HCT116 (cell line): Measurements from ENCODE around the gene NARS2. TPM values are rescaled to one million over a fixed set of nuclear protein-coding genes. Genes with fewer than 3 reads are reported as not detected.

Source experiments
- ATAC-seq: fragments of 200-7000 bp; cut with Tn5 transposase; 2 replicates; pipeline ENCODE4 v1.9.1; 2020; ENCODE audit warnings: mild to moderate bottlenecking, moderate library complexity
- BruUV-seq: library from RNA; stranded (reverse); fragments of 400-500 nt; replicated peaks from 2 replicates; lab custom pipeline; 2021; lab: Mats Ljungman, UMichigan
- CTCF ChIA-PET: fragments of 300-600 bp; sonication (Branson Sonifier 250); formaldehyde crosslinking; loops from one replicate; lab custom pipeline; 2021; ENCODE audit warnings: antibody characterized with exemption; lab: Charles Lee
- POLR2A ChIA-PET: fragments of 300-600, 350-600 bp; sonication (Branson Sonifier 250); formaldehyde crosslinking; loops from one replicate; lab custom pipeline; 2021; ENCODE audit warnings: antibody characterized with exemption; lab: Charles Lee
- RAD21 ChIA-PET, 2 experiments: fragments of 300-600 bp; sonication (Branson Sonifier 250); formaldehyde crosslinking; loops; one replicate each; lab custom pipeline; 2023; ENCODE audit warnings: low total read pairs in 2 of 2; ENCODE audit not compliant: uncharacterized antibody in 2 of 2, unreplicated experiment in 2 of 2, low non-redundant PET in 1 of 2; lab: Charles Lee
- DNase-seq: peaks from one replicate; pipeline ENCODE4 v3.0.0-alpha.2; 2010; ENCODE audit warnings: low read depth, low spot score
- H2AFZ ChIP-seq: fragments of 200-600 bp; shearing (Covaris generic), sonication (generic); 2 replicates; pipeline ENCODE4 v1.6.1; 2017; ENCODE audit warnings: low read depth, mixed run types, mixed read lengths, antibody characterized with exemption, low read length; ENCODE audit not compliant: poor library complexity, severe bottlenecking
- H3K27ac ChIP-seq: 2 replicates; pipeline ENCODE4 v1.5.1; 2012; ENCODE audit warnings: low read depth, low read length
- H3K27me3 ChIP-seq: fragments of 200-600 bp; sonication (generic); 2 replicates; pipeline ENCODE4 v1.6.1; 2016; ENCODE audit warnings: mixed run types, low read length, mixed read lengths; ENCODE audit not compliant: insufficient read depth
- H3K36me3 ChIP-seq, 2 experiments: fragments of 200-500 bp in 1 of 2; fragments of 200-600 bp in 1 of 2; sonication (Bioruptor generic) in 1 of 2; sonication (generic) in 1 of 2; 2 replicates each; pipeline versions ENCODE4 v1.5.1 to v1.6.1; 2014 to 2016; ENCODE audit warnings: low read length in 2 of 2, inconsistent platforms in 1 of 2, mixed read lengths in 1 of 2, mixed run types in 1 of 2; ENCODE audit not compliant: insufficient read depth in 2 of 2, control insufficient read depth in 1 of 2
- H3K4me1 ChIP-seq, 2 experiments: fragments of 200-600 bp in 1 of 2; sonication (generic) in 1 of 2; 2 replicates each; pipeline versions ENCODE4 v1.5.1 to v1.6.1; 2012 to 2017; ENCODE audit warnings: low read length in 2 of 2, inconsistent platforms in 1 of 2, mild to moderate bottlenecking in 1 of 2, mixed read lengths in 1 of 2, mixed run types in 1 of 2, moderate library complexity in 1 of 2; ENCODE audit not compliant: insufficient read depth in 2 of 2, control insufficient read depth in 1 of 2
- H3K4me2 ChIP-seq: fragments of 200-600 bp; sonication (generic); 2 replicates; pipeline ENCODE4 v1.6.1; 2017; ENCODE audit warnings: mixed run types, low read length, mixed read lengths
- H3K4me3 ChIP-seq, 2 experiments: fragments of 200-600 bp in 1 of 2; sonication (generic) in 1 of 2; replicated peaks in 1 of 2; 2 replicates each; pipeline ENCODE4 v1.5.1; 2011 to 2016; ENCODE audit warnings: low read length in 2 of 2, control low read depth in 1 of 2, low read depth in 1 of 2, mild to moderate bottlenecking in 1 of 2, mixed read lengths in 1 of 2, mixed run types in 1 of 2
- H3K79me2 ChIP-seq: fragments of 200-600 bp; sonication (generic); 2 replicates; pipeline ENCODE4 v1.6.1; 2017; ENCODE audit warnings: mild to moderate bottlenecking, mixed run types, low read length, moderate library complexity, mixed read lengths; ENCODE audit not compliant: insufficient read depth
- H3K9ac ChIP-seq: fragments of 200-600 bp; sonication (generic); 2 replicates; pipeline ENCODE4 v1.6.1; 2016; ENCODE audit warnings: low read length, mixed read lengths
- H3K9me2 ChIP-seq: fragments of 200-600 bp; sonication (generic), shearing (Covaris generic); 2 replicates; pipeline ENCODE4 v1.6.1; 2017; ENCODE audit warnings: mixed run types, mild to moderate bottlenecking, moderate library complexity; ENCODE audit not compliant: insufficient read depth
- H3K9me3 ChIP-seq, 2 experiments: fragments of 200-500 bp in 1 of 2; fragments of 200-600 bp in 1 of 2; sonication (Bioruptor generic) in 1 of 2; sonication (generic) in 1 of 2; 2 replicates each; pipeline ENCODE4 v1.6.1; 2014 to 2017; ENCODE audit warnings: low read length in 2 of 2, mixed read lengths in 2 of 2, inconsistent platforms in 1 of 2, low read depth in 1 of 2, mild to moderate bottlenecking in 1 of 2, mixed run types in 1 of 2, moderate library complexity in 1 of 2; ENCODE audit not compliant: control insufficient read depth in 1 of 2, insufficient read depth in 1 of 2
- H4K20me1 ChIP-seq: fragments of 200-600 bp; sonication (generic), shearing (Covaris generic); 2 replicates; pipeline ENCODE4 v1.6.1; 2017; ENCODE audit warnings: mixed run types, mild to moderate bottlenecking, moderate library complexity; ENCODE audit not compliant: insufficient read depth
- ATF3 ChIP-seq: IDR thresholded peaks from 2 replicates; pipeline ENCODE4 v1.6.1; 2012
- EZH2phosphoT487 ChIP-seq: fragments of 200-600 bp; IDR thresholded peaks from 2 replicates; pipeline ENCODE4 v1.6.1; 2018; ENCODE audit warnings: antibody characterized with exemption, borderline replicate concordance
- JUND ChIP-seq: IDR thresholded peaks from 2 replicates; pipeline ENCODE4 v1.6.1; 2012
- POLR2A ChIP-seq: IDR thresholded peaks from 2 replicates; pipeline ENCODE4 v1.7.0; 2011; ENCODE audit warnings: borderline replicate concordance; ENCODE audit not compliant: insufficient read depth, insufficient read length; ENCODE audit errors: extremely low read depth
- SRF ChIP-seq: IDR thresholded peaks from 2 replicates; pipeline ENCODE4 v1.6.1; 2012; ENCODE audit warnings: low read depth
- YY1 ChIP-seq: IDR thresholded peaks from 2 replicates; pipeline ENCODE4 v1.6.1; 2011; ENCODE audit warnings: low read length, low read depth, moderate library complexity, mild to moderate bottlenecking; ENCODE audit not compliant: insufficient replicate concordance; ENCODE audit errors: extremely low read depth
- intact Hi-C: fragments of 100-400 bp; cut with micrococcal nuclease; formaldehyde crosslinking; loops from 2 replicates; pipeline ENCODE4 v1.10.0; 2022
- total RNA-seq: library from RNA; stranded (reverse); gene quantifications from one replicate; pipeline ENCODE4 v1.2.1, GENCODE V29; 2021; ENCODE audit not compliant: unreplicated experiment
- TF ChIP-seq, protein P1 (sequence below): IDR thresholded peaks from 2 replicates; pipeline ENCODE4 v1.6.1; 2012; ENCODE audit warnings: low read depth

The NARS2 gene
- total RNA-seq, 1 experiment from 2014 or later, result 26.0 TPM

- no peak overlapping the region for H2AFZ ChIP-seq
- H3K4me2 ChIP-seq, result no peak overlapping the region
- BruUV-seq, result no TSS peak
- H3K9me2 ChIP-seq, result no peaks in the 10 kb centered on the region
- intact Hi-C loops, result no loop called here
- H3K9ac ChIP-seq, result no peak overlapping the region
- no peaks in the 10 kb centered on the region for H3K9me3 ChIP-seq
- ChIA-PET RAD21 (no interaction called here), CTCF (no interaction called here), POLR2A (no interaction called here)
- peaks cover 11% of the 10 kb centered on the region for H3K79me2 ChIP-seq
- TF ChIP-seq, protein P1, sequence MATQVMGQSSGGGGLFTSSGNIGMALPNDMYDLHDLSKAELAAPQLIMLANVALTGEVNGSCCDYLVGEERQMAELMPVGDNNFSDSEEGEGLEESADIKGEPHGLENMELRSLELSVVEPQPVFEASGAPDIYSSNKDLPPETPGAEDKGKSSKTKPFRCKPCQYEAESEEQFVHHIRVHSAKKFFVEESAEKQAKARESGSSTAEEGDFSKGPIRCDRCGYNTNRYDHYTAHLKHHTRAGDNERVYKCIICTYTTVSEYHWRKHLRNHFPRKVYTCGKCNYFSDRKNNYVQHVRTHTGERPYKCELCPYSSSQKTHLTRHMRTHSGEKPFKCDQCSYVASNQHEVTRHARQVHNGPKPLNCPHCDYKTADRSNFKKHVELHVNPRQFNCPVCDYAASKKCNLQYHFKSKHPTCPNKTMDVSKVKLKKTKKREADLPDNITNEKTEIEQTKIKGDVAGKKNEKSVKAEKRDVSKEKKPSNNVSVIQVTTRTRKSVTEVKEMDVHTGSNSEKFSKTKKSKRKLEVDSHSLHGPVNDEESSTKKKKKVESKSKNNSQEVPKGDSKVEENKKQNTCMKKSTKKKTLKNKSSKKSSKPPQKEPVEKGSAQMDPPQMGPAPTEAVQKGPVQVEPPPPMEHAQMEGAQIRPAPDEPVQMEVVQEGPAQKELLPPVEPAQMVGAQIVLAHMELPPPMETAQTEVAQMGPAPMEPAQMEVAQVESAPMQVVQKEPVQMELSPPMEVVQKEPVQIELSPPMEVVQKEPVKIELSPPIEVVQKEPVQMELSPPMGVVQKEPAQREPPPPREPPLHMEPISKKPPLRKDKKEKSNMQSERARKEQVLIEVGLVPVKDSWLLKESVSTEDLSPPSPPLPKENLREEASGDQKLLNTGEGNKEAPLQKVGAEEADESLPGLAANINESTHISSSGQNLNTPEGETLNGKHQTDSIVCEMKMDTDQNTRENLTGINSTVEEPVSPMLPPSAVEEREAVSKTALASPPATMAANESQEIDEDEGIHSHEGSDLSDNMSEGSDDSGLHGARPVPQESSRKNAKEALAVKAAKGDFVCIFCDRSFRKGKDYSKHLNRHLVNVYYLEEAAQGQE, result no peak
- no peak for TF ChIP-seq EZH2phosphoT487
- no peak for TF ChIP-seq YY1
- TF ChIP-seq SRF, result no peak
- TF ChIP-seq JUND, result no peak
- no peak for TF ChIP-seq ATF3
- no peak for TF ChIP-seq POLR2A
- H3K27ac ChIP-seq, result no peak overlapping the region
- H4K20me1 ChIP-seq, result no peaks in the 10 kb centered on the region
- no peaks in the 10 kb centered on the region for H3K27me3 ChIP-seq
- DNase-seq (no peak), ATAC-seq (no peak)
- peaks cover 0 to 7% of the 10 kb centered on the region in 2 experiments; a peak in 2 of 4 replicates for H3K36me3 ChIP-seq
- no peak overlapping the region for H3K4me3 ChIP-seq
- H3K4me1 ChIP-seq, result no peaks in the 10 kb centered on the region
Observed at GRCh38 chr11:78539506-78539905, 35.2 kb downstream of the NARS2 start.
